HPDE6-E6E7 (cell line): ENCODE measurements around the gene ZNF80.

Experiments
- DNase-seq: peaks from one replicate; pipeline ENCODE4 v3.0.0; 2011; ENCODE audit warnings: missing footprints; ENCODE audit errors: extremely low spot score

Gene ZNF80

GRCh38 chr3:114218578-114219185 lies 18.7 kb downstream of the ZNF80 start:
- no peak for DNase-seq

GRCh38 chr3:114218006-114218405 lies 19.4 kb downstream of the ZNF80 start:
- DNase-seq = no peak

- no peak for DNase-seq
Observed at GRCh38 chr3:114217266-114217665, 20.1 kb downstream of the ZNF80 start.

- DNase-seq = no peak
Observed at GRCh38 chr3:114216186-114216970, 21.0 kb downstream of the ZNF80 start.

- DNase-seq = no peak
Observed at GRCh38 chr3:114214542-114215341, 22.6 kb downstream of the ZNF80 start.

- peak; percentile 8 for DNase-seq
Observed at GRCh38 chr3:114213627-114214541, 23.5 kb downstream of the ZNF80 start.

- no peak for DNase-seq
Observed at GRCh38 chr3:114213292-114213626, 24.1 kb downstream of the ZNF80 start.

GRCh38 chr3:114212646-114213045 lies 24.7 kb downstream of the ZNF80 start:
- no peak for DNase-seq

- DNase-seq = no peak
Observed at GRCh38 chr3:114207768-114208167, 29.6 kb downstream of the ZNF80 start.

GRCh38 chr3:114206342-114206741 lies 31.0 kb downstream of the ZNF80 start:
- DNase-seq = no peak

- DNase-seq = no peak
Observed at GRCh38 chr3:114205541-114205940, 31.8 kb downstream of the ZNF80 start.

- DNase-seq = no peak
Observed at GRCh38 chr3:114194750-114195149, 42.6 kb downstream of the ZNF80 start.

- DNase-seq = no peak
Observed at GRCh38 chr3:114192136-114192535, 45.2 kb downstream of the ZNF80 start.

GRCh38 chr3:114186501-114186900 lies 50.9 kb downstream of the ZNF80 start:
- no peak for DNase-seq
